GM12872 (cell line): Measurements from ENCODE around the gene SNAPC4.

Source experiments
- TF ChIP-seq, protein P1 (sequence below): IDR thresholded peaks from 3 replicates; pipeline ENCODE4 v1.5.1; 2011; ENCODE audit warnings: low read depth, mild to moderate bottlenecking, low read length, moderate library complexity; ENCODE audit not compliant: insufficient read depth

Gene SNAPC4

DNA sequence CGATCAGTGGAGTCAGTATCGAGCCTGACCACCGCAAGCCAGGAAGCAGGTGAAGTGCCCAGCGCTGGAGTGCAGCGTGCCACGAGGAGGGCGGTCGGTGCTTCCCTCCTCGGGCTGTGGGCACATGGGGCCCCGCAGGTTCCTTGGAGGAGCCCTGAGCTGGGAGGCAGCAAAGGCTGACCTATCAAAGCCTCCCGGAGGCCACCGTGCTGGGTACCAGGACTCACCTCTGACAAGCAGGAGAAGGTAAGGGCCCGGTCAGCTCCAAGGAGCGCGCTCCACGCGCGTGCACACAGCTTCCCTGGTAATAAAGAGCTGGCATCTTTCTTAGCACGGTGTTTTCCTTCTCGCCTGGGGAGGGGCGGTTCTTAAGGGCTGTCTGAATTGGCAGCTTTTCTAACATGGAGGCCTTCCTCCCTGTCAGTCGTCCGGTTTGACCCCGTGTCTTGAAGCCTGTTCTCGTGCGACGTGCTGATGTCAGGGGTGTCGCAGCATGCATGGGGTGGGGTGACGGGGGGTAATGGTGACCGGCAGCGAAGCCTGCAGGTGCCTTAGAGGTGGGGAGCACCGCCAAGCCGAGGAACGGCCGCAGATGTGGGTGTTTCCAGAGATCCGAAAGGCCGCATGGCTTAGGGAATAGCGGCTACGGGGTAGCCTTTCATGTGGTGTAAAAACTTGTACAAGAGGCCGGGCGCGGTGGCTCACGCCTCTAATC lies 23.6 kb upstream of the SNAPC4 start:
- TF ChIP-seq, protein P1, sequence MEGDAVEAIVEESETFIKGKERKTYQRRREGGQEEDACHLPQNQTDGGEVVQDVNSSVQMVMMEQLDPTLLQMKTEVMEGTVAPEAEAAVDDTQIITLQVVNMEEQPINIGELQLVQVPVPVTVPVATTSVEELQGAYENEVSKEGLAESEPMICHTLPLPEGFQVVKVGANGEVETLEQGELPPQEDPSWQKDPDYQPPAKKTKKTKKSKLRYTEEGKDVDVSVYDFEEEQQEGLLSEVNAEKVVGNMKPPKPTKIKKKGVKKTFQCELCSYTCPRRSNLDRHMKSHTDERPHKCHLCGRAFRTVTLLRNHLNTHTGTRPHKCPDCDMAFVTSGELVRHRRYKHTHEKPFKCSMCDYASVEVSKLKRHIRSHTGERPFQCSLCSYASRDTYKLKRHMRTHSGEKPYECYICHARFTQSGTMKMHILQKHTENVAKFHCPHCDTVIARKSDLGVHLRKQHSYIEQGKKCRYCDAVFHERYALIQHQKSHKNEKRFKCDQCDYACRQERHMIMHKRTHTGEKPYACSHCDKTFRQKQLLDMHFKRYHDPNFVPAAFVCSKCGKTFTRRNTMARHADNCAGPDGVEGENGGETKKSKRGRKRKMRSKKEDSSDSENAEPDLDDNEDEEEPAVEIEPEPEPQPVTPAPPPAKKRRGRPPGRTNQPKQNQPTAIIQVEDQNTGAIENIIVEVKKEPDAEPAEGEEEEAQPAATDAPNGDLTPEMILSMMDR = no peak

DNA sequence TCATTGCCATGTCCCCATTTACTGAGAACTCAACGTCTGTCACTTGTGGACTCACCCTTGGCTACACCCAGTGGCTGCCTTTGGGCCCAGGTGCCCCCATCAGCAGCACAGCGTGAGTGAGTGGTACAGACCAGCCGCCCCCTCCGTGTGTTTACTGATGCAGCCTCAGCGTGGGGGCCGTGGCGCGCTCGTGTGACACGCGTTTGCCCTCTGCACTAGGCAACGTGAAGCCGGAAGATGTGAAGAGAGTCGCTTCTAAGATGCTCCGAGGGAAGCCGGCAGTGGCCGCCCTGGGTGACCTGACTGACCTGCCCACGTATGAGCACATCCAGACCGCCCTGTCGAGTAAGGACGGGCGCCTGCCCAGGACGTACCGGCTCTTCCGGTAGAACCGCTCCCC lies 22.9 kb upstream of the SNAPC4 start:
- TF ChIP-seq, protein P1 = no peak

DNA sequence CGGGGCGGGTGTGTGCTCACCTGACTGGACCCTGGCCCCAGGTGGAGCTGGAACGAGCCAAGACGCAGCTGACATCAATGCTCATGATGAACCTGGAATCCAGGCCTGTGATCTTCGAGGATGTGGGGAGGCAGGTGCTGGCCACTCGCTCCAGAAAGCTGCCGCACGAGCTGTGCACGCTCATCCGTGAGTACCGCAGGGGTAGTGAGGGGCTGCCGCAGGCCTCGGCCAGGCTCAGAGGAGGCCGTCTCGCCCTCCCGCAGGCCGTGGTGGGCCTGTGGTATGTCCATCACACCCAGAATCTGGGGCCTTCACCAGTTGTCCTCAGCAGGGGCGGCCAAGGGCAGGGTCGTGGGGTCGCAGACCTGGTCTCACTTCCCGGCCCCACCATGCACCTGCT lies 21.8 kb upstream of the SNAPC4 start:
- TF ChIP-seq, protein P1 = no peak

DNA sequence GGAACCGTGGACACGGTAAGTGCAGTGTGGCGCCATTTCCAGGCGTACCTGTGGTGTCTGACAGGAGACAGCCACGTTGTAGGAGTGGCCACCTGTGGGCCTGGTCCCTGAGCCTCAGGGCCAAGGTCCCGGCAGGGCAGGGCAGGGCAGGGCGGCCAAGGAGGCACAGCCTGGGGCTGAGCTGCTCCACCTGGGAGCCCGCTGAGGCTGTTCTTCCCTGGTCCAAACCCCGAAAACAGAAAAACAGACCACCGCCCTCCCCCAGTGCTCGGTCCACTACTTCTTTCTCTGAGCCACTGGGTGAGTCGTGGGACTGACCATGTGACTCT lies 19.1 kb upstream of the SNAPC4 start:
- TF ChIP-seq, protein P1 = no peak

DNA sequence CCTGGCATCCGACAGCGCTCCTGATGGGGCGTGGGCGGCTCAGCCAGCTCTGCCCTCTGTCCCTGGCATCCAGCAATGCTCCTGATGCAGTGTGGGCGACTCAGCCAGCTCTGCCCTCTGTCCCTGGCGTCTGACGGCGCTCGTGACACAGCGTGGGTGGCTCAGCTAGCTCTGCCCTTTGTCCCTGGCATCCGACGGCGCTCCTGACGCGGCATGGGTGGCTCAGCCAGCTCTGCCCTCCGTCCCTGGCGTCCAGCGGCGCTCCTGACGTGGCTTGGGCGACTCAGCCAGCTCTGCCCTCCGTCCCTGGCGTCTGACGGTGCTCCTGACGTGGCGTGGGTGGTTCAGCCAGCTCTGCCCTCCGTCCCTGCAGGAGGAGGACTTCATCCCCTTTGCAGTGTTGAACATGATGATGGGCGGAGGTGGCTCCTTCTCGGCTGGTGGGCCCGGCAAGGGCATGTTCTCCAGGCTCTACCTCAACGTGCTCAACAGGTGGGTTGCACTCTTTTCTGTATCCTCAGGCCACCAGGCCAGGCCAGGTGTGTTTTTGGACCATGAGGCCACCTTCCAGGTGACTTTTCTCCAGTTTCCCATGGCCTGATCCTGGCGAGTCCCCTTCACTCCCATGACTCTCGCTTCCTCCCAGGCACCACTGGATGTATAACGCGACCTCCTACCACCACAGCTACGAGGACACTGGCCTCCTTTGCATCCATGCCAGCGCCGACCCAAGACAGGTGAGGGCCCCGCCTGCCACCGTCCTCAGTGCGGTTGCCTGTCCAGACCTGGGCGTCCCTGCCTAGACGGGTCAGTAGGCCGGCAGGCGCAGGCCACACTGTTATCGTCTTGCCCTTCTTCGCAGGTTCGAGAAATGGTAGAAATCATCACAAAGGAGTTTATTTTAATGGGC lies 18.5 kb upstream of the SNAPC4 start:
- TF ChIP-seq, protein P1 = no peak

DNA sequence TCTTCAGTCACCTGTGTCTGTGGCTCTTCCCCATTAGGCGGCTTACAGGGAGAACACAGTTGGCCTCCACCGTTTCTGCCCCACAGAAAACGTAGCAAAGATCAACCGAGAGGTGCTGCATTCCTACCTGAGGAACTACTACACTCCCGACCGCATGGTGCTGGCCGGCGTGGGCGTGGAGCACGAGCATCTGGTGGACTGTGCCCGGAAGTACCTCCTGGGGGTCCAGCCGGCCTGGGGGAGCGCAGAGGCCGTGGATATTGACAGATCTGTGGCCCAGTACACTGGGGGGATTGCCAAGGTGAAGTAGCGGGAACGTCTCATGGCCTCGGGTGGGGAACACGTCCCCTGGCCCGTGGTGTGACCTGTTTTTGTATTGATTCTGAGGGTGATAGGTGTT lies 16.9 kb upstream of the SNAPC4 start:
- TF ChIP-seq, protein P1 = no peak

DNA sequence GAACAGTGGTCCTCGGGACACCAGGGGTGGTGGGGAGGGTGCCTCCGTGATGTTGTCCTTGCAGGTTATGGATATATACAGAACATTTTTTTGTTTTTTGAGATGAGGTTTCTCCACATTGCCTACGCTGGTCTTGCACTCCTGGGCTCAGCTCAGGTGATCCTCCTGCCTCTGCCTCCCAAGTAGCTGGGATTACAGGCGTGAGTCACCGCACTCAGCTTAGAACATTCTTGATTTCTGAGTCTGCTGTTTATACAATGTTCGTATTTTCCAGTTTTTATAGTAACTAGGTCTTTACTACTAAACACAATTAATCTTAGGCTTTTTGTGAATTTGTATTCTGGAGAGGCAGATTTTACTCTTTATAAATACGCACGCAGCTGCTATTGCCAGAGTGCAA lies 16.5 kb upstream of the SNAPC4 start:
- TF ChIP-seq, protein P1 = no peak
